Tongue (tissue), 2 donors: ENCODE data around the gene CYP1B1. TPM values are rescaled to one million over a fixed set of nuclear protein-coding genes. Genes with fewer than 3 reads are reported as not detected.

Experiments used
- DNase-seq: peaks from one replicate; pipeline ENCODE4 v3.0.0-alpha.2; 2015
- total RNA-seq: library from RNA; depleted of rRNA; stranded (reverse); fragments of >200 nt; gene quantifications from one replicate; pipeline ENCODE4 v1.2.3, GENCODE V29; 2014

The CYP1B1 gene
- total RNA-seq, 1 donor from 2014 or later, result 8.0 TPM

DNA sequence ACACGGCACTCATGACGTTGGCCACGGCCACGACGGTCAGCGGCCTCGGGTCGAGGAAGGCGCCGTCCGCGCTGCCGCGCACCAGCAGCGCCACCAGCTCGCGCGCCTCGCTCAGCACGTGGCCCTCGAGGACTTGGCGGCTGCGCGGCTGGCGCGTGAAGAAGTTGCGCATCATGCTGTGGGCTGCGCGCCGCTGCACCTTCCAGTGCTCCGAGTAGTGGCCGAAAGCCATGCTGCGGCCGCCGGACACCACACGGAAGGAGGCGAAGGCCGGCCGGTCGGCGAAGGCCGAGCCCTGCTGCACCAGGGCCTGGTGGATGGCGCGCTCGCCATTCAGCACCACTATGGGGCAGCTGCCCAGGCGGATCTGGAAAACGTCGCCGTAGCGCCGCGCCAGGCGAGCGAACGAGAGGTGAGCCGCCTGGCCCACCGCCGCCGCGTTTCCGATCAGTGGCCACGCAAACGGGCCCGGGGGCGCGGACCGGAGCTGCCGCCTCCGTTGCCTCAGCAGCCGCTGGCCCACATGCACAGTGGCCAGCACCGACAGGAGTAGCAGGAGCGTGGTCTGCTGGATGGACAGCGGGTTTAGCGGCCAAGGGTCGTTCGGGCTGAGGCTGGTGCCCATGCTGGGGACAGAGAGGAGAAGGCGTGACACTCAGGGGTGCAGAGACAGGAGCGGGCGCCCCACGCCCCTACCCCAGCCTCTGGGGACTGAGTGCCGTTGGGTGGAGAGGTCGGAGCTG, 1.0 kb downstream of the CYP1B1 start:
- peak; percentile 41 for DNase-seq

DNA sequence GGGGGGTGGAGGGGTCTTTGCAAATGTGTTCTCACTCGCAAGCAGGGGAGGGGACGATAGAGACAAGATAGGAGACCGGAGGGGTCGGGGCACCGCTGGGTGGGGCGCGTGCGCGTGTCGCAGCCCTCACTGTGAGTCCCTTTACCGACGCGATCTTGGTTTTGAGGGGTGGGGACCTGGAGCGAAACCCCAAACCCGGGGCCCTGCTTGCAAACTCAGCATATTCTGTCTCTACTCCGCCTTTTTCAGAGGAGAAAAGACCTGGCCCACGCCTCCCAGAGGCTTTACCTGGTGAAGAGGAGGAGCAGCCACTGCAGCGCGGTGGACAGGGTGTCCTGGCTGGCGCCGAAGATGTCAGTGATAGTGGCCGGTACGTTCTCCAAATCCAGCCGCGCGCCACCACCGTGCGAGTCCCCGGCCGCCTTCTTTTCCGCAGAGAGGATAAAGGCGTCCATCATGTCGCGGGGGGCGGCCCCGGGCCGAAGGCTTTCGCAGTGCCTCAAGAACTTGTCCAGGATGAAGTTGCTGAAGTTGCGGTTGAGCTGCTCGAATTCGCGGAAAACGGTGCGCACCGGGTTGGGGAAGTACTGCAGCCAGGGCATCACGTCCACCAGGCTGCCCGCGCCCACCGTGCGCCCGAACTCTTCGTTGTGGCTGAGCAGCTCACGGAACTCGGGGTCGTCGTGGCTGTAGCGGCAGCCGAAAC, 1.7 kb downstream of the CYP1B1 start:
- DNase-seq, result no peak

DNA sequence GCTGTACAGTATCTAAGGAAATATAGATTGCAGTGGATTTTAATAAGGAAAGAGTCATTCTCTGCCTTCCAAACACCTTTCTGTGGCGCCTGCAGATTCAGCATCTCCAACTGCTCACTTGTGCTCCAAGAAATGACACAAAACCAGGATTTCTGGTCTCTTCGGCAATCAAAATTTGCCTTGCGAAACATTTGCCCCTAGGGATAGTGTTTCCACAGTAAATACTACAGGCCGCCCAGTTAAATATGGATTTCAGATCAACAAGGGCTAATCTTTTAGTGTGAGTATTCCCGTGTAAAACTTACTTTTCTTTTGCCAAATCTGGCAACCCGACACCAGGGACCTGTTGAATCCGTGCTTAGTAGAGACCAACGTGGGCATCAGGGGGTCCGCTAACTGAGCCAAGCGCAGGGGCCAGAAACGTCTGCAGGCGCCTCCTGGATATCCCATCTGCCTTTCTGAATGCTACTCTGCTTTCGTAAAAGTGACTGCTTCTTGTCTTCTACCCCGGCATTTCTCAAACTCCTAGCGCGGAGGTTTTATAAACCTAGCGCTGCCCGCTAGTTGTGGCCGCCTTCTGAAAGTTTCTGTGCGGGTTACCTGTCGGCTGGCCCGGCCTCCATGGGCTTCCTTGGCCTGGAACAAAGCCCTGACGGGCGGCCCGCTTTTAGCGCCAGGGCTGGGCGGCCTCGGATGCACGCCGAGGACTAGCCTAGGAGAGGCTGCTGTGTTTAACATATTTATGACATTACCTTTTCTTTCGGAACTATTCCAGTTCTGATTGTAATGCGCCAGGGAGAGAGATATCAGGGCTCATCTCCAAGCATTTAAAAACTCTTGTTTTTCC, 2.5 kb downstream of the CYP1B1 start:
- DNase-seq, result no peak

DNA sequence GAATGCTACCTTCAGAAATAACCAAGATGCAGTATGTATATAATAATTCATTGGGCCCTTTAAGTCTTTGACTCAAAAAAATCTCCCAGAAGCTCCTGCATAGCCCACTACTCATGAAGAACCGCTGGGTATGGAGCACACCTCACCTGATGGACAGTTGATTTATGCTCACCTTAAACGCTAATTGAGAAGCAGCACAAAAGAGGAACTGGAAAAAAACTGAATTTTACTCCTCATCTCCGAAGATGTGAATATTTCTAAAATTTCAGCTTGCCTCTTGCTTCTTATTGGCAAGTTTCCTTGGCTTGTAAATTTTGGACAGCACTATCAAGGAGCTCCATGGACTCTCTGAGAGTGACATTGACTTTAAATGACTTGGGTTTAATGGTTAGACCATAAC, 5.5 kb downstream of the CYP1B1 start:
- DNase-seq, result no peak

DNA sequence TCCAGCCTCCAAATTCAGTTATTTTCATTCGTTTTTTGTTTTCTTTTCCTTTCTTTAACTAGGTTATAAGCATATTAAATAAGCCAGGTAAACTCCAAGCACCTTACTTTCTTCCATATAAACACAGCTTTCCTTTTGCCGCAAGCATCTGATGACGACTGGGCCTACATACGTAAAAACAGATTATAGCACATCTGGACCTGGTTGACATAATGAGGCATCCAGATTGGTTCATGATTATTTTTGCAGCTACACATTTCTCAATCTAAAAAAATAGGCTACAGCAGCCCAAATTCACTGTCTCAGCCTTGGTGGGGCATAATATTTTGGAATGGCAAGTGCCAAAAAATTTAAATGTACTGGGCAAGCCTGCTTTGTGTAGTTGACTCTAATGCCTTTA, 7.7 kb downstream of the CYP1B1 start:
- DNase-seq, result no peak

DNA sequence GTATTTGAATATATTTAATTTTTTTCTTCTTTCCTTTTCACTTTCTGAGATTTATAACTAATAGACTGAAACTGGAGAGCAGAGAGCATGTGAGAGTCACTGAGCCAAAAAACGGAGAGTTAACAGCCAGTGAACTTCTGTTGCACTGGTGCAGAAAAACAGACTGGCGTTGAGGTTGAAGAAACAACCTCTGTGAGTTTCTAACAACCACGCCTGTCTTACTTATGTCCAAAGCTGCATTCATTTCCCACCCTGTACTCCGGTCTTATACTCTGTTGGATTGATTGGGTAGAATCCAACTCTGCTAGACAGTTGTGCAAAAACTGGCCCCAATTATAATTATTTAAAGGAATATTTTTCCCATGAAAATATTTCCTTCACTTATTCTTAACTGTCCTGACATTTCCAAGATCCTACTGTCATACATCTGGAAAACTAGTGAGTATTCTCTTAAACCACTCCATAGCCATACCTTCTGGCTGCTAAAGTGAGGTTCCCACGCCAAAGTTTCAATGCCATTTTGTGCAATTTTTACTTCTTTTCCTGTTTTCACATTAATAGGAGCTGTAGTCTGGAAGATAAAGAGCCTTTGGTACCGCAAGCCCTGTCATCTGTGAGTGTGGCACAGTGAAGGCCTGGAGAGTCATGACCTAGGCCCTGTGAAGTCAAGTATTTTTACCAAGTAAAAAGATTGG, 9.4 kb downstream of the CYP1B1 start:
- peak; percentile 66 for DNase-seq

DNA sequence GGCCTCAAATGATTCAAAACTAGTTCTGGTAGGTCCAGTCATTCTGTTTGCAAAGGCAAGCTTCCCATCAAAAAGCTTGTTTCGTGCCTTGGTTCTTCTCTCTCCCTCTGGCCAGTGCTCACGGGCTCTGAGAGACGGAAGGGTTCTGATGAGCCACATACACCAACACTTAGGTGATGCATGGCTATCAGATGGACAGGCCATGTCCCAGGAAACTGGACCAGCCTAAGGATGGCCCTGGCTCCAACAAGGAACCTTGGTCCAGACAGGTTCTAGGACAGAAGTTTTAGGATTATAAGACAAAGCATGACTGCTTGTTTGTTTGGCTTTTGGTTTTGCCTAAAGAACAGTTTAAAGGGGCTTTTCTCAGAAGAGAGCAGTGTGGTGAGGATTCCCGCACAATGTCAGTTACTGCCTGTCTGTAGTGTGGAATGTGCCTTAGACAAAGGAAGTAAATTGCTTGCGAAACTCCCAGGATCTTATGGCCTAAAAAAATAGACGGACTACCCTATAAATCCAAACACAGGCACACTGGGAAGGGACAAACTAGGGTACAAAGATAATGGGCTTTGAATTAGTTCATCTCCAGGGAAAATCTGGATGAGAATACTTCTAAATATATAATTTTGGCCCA, 10.3 kb downstream of the CYP1B1 start:
- DNase-seq, result no peak

DNA sequence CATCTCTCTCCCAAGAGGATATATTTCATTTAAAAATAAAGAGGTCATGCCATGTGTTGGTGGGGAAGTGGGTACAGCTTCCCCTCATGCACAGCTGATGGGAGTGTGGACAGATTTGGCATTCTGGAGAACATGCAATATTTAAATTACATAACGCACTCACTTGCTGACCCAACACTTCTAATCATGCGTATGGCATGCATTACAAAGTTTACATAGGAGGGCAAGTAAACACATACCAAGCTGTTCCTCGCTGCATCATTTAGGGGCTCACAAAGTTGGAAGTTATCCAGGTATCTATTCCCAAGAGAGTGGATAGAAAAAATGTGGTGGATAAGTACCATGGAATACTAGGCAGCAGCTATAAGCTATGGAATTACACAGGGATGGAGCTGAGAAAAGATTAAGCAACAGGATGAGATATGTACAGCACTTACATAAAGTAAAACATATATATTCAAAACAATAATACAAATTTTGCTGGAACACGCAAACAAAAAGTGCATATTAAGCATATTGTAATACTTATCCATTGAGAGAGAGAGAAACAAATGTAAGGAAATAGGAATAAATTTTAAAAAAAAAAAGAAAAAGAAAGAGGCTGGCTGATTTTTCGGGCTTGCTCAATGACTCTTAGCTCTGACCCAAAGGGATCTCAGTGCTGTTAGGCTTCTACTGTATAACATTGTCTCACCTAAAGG, 11.0 kb downstream of the CYP1B1 start:
- no peak for DNase-seq

DNA sequence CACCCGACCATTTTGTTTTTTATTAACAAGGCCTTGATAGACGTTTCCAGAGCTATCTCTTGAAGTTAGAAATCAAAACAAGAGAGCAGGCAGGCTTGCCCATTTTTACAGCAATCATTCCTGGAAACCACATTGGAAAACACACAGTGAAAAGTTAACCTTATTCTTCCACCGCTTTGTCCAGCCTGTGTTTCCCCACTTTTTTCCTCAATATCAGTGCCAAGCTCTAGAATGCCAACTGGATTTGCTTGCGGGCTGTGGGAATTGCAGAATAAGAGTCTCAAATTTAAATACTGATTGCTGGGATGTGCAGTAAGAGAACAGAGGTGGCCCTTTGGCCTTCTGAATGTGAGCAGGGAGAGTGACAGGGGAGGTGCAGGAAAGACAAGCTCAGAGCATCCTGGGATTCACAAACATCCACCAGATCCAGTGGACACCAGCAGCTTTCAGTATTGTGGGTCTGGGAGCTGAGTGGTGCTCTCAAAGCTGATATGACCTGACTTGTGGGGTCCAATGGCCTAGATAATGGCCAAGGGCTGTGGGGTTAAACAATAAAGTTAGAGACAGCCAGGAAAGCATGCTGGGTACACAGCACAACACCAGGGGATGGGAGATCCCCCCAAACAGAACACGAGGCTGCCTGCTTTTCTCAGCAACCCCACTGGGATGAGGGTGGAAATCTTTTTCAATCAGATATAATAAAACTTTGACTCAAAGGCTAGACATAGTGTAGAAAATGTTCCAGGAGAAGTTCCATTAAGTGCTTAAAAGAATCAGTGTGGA, 15.5 kb downstream of the CYP1B1 start:
- no peak for DNase-seq

DNA sequence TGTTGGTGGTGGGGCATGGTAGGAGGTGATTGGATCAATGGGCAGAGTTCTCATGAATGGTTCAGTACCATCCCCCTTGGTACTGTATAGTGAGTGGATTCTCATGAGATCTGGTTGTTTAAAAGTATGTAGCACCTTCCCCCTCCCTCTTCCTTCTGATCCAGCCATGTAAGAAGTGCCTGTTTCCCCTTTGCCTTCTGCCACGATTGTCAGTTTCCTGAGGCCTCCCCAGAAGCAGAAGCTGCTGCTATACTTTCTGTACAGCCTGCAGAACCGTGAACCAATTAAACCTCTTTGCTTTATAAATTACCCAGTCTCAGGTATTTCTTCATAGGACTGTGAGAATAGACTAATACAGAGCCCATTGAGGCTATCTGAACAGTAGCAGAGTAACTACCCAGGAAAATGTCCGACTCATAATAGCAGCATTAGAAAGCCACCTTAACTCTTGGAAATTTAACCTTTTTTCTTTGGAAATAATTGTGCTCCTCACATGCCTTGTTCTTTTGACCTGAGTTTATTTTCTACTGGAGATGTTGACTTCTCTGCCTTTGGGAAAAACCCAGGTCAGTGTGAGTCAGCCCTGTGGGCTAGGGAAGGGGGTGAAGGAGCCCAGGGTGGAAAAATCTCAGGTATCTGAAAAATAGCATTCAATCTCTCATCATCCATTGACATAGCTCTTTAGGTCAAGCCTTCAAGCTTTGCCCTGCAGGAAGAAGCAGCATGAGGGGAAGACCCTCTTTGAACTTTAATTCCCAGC, 18.1 kb downstream of the CYP1B1 start:
- DNase-seq, result no peak

DNA sequence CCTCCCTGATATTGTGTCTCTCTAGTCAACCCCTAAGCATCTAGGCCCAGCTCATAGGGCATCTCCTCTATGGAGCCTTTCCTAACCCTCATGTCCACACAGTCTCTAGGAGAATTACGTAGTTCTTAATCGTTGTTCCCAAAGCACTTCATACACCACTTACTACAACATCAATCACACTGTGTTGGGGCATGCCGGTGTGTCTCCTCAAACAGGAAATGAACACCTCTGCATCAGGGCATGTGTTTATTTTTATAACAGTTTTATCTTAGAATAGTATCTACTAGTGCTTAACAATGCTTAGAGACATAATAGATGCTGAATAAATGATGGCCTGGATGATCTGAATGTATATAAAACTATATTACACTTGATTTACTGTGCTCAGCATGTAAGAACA, 19.7 kb downstream of the CYP1B1 start:
- no peak for DNase-seq

DNA sequence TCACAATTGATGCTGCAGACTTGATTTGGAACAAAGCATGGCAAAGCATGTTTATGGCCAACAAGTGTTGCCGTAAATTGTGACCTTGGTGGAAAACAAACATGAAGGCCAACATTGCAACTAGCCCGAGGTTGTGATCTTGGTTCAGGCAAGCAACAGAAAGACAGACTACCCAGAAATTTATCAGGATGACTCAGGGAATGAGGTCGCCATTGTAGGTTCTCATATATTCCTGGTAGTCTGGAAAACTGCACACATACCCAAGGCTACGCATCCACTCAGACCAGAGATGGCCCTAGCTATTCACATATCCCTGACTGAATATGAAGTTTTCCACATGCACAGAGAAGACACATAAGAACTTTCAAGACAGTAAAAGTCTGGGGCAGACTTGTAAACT, 30.1 kb downstream of the CYP1B1 start:
- DNase-seq, result no peak

DNA sequence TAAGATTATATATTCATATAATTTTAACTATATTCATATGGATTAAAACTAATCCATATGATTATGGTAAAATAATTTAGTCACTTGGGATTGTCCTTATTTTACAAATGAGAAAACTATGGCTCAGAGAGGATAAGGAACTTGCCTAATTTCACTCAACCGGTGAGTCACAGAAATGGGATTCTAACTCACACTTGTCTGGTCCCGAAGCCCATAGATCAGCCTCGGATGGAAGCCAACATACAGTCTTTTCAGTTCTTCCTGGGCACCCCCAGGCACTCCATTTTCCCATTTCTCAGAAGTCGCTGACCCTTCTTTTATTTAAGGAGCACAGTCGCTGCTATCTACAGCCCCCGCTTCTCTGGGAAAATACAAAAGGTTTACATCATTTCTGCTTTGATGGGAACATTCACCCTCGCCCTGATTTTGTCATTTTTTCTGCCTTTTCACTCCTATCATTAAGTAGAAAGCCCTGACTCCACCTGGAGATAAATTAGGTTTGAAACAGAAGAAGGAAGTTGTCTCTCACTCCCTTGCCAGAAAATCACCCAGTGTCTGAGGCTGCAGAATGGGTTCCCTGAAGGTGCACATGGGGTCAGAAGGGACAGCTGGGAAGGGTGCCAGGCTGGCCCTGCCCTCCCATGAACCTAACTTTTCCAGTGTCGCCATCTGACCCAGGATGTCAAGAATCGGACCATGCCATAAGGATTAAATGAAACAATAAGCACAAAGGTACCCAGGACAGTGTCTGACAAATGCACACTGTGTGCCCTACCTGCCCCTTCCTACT, 36.6 kb downstream of the CYP1B1 start:
- DNase-seq, result no peak

DNA sequence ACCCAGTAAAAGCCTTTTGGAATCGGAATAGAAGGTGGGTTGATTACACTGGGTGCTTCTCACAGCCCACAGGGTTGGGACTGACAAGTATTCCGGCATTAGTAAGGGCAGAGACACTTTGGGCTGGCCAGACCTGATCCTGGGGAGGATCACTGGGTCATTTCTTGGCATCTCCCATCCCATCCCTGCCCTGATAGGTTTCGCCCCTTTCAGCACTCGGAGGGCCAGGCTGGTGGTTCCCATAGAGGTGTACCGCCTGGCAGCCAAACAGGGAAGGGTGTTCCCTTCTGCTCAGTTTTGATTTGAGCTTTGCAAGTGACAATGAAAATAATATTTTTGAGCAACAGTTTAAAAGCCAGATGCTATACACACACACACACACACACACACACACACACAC, 37.3 kb downstream of the CYP1B1 start:
- no peak for DNase-seq

DNA sequence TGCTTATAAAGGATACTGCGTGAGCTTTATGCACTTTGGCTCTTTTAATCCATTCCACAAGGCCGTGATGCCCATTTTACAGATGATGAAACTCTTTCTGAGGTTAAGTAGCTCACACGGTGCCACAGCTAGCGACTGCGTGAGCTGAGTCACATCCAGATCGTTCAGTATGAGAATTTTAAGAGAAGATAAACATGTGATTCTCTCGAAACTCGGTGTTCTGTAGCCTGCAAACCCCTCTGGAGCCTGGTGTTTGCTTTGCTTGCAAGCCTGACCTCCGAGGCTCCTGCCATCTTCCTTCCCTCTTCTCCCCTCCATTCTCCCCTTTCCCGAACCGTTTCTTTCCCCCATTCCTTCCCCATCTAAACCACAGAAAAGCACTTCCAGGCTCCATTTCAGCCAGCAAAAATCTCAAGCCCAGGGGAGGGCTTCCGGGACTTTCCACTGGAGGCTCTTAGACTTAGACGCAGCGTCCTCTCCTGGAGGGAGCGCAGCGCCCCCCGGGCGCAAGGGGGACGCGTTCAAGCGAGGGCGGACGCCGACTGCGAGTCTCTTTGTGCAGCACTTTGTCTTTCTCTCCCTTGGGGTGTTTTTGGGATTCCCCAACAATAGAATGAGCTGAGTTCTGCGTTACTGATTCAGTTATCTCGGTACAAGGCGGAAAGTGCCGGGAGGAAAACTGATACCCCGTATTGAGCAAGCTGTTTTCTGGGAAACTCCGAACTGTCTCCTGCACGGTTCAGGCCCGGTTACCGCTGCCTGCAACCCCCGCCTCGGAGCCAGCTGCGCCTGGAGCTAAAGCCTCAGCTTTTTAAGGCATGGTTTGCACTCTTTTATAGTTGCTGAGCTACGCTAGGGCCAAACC, 38.0 kb downstream of the CYP1B1 start:
- DNase-seq, result peak; percentile 70

DNA sequence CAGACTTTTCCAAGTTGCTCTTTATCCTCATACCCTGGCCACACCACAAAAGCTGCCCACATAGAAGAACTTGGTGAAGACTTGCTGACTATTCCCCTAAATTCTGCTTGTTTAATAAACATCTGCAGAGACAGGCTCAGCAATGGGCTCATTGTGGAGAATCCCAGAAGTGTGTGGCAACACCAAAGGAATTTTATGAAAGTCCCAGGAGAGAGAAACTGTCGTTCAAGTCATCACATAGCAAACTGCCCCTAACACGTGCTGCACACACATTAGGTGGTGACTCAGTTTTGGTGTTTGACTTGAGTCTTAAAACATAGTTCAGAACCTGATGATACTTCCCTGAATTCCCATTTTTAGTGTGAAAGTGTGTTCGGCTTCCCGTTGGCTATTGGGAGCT, 38.6 kb downstream of the CYP1B1 start:
- no peak for DNase-seq

DNA sequence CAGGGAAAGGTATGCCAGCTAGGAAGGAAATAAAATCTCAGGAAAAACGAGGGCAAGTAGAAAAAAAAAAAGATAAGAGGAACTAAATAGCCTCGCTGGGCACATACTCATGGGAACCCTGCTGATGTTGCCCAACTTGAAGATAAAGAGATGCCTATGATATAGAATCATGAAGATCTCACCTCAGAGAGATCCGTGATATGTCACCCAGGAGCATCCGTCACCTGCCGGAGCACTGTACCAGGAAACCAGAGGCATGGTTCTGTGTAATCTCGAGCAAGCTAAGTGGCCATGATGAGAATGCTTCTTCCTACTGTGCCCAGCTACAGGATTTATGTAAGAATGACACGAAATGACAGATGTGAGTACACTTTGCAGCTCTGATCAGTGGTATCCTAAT, 40.0 kb downstream of the CYP1B1 start:
- DNase-seq, result no peak

DNA sequence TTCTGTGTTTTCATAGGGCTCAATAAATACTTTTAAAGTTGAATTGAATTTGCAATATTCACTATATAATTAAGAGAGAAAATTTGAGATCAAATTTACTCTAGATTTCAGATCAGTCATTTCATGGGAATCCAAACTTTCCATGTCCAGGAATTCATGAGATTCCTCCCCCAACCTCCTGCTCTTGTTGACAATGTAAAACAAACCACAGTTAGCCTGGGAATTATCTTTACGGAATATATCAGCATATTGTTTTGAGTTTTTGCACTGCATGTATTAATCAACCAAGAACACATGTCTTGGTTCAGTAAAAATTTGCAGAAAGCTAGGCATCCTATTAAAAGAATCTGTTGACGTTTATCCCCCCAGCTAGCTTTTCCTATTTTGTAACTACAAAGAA, 42.3 kb downstream of the CYP1B1 start:
- no peak for DNase-seq
